GM12864 (cell line): ENCODE data around the gene CHD9.

Experiments used
- DNase-seq: peaks from one replicate; pipeline ENCODE4 v3.0.0-alpha.2; 2011; ENCODE audit warnings: low read depth
- H3K4me3 ChIP-seq: 2 replicates; pipeline ENCODE4 v1.5.1; 2011; ENCODE audit warnings: mild to moderate bottlenecking, low read depth, low read length, control low read depth
- CTCF ChIP-seq: IDR thresholded peaks from 2 replicates; pipeline ENCODE4 v1.5.1; 2011; ENCODE audit warnings: low read depth, mild to moderate bottlenecking, moderate library complexity, low read length, control low read depth, inconsistent platforms; ENCODE audit errors: missing control alignments

CHD9 gene

GRCh38 chr16:53083119-53083518, 28.3 kb downstream of the CHD9 start:
- no peak for TF ChIP-seq CTCF
- H3K4me3 ChIP-seq = no peak overlapping the region
- DNase-seq = no peak

- no peak for DNase-seq
- no peak for TF ChIP-seq CTCF
- H3K4me3 ChIP-seq = no peak overlapping the region
Observed at GRCh38 chr16:53084141-53084541, 29.4 kb downstream of the CHD9 start.

GRCh38 chr16:53084746-53085334, 30.0 kb downstream of the CHD9 start:
- DNase-seq = no peak
- TF ChIP-seq CTCF = no peak
- no peak overlapping the region for H3K4me3 ChIP-seq

- DNase-seq = no peak
- no peak for TF ChIP-seq CTCF
- no peak overlapping the region for H3K4me3 ChIP-seq
Observed at GRCh38 chr16:53085369-53085843, 30.6 kb downstream of the CHD9 start.

GRCh38 chr16:53085931-53086421, 31.2 kb downstream of the CHD9 start:
- TF ChIP-seq CTCF = no peak
- no peak for DNase-seq
- H3K4me3 ChIP-seq = no peak overlapping the region

GRCh38 chr16:53087101-53087500, 32.3 kb downstream of the CHD9 start:
- no peak for TF ChIP-seq CTCF
- DNase-seq = no peak
- H3K4me3 ChIP-seq = no peak overlapping the region
